ENCODE results near the gene KIAA1210. TPM values are rescaled to one million over a fixed set of nuclear protein-coding genes. Genes with fewer than 3 reads are reported as not detected.

KIAA1210 gene
- total and polyA plus RNA-seq, 4 donors = not detected

- Histone ChIP-seq H3K27ac (ENCODE audit: low read depth in 1 of 2, low read length in 2 of 2) (no peak overlapping the region), H3K4me3 (ENCODE audit: low read depth in 1 of 3, low read length in 3 of 3) (no peak overlapping the region), H3K27me3 (ENCODE audit: control insufficient read depth in 4 of 4, insufficient read depth in 4 of 4, low read length in 3 of 4) (peaks cover 0 to 4% (median 0%) of the 10 kb centered on the region in 4 donors), H3K9me3 (ENCODE audit: control insufficient read depth in 4 of 4, low read length in 3 of 4) (no peaks in the 10 kb centered on the region), H3K9ac (ENCODE audit: low read depth in 1 of 2, low read length in 2 of 2) (no peak overlapping the region), H3K4me1 (ENCODE audit: control insufficient read depth in 4 of 4, insufficient read depth in 4 of 4, low read length in 3 of 4) (no peaks in the 10 kb centered on the region), H3K36me3 (ENCODE audit: control insufficient read depth in 4 of 4, insufficient read depth in 3 of 4, low read depth in 1 of 4, low read length in 3 of 4) (no peaks in the 10 kb centered on the region)
- TF ChIP-seq NR2F2 (IDR thresholded peaks at IDR 0.05) (no peak), JUND (IDR thresholded peaks at IDR 0.05) (no peak), RAD21 (IDR thresholded peaks at IDR 0.05) (no peak), CTCF (IDR thresholded peaks at IDR 0.05; ENCODE audit: low read depth, low read length, missing input control) (no peak), YY1 (IDR thresholded peaks at IDR 0.05) (no peak), FOXA1 (IDR thresholded peaks at IDR 0.05) (no peak), FOXA2 (IDR thresholded peaks at IDR 0.05) (no peak), MAX (IDR thresholded peaks at IDR 0.05) (no peak), ATF3 (IDR thresholded peaks at IDR 0.05) (no peak), HNF4A (conservative IDR thresholded peaks at IDR 0.05) (no peak)
- TF ChIP-seq, protein P1, sequence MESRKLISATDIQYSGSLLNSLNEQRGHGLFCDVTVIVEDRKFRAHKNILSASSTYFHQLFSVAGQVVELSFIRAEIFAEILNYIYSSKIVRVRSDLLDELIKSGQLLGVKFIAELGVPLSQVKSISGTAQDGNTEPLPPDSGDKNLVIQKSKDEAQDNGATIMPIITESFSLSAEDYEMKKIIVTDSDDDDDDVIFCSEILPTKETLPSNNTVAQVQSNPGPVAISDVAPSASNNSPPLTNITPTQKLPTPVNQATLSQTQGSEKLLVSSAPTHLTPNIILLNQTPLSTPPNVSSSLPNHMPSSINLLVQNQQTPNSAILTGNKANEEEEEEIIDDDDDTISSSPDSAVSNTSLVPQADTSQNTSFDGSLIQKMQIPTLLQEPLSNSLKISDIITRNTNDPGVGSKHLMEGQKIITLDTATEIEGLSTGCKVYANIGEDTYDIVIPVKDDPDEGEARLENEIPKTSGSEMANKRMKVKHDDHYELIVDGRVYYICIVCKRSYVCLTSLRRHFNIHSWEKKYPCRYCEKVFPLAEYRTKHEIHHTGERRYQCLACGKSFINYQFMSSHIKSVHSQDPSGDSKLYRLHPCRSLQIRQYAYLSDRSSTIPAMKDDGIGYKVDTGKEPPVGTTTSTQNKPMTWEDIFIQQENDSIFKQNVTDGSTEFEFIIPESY (IDR thresholded peaks at IDR 0.05) = no peak
- DNase-seq (ENCODE audit: low spot score) = no peak
These were observed 21.8 kb downstream of the KIAA1210 start for GRCh38 chrX:119105826-119106225.

GRCh38 chrX:119101168-119101567 lies 26.4 kb downstream of the KIAA1210 start:
- no peak overlapping the region for H3K4me3 ChIP-seq (ENCODE audit: low read depth in 1 of 3, low read length in 3 of 3)
- no peak overlapping the region for H3K9ac ChIP-seq (ENCODE audit: low read depth in 1 of 2, low read length in 2 of 2)
- no peaks in the 10 kb centered on the region for H3K36me3 ChIP-seq (ENCODE audit: control insufficient read depth in 4 of 4, insufficient read depth in 3 of 4, low read depth in 1 of 4, low read length in 3 of 4)
- H3K27me3 ChIP-seq (ENCODE audit: control insufficient read depth in 4 of 4, insufficient read depth in 4 of 4, low read length in 3 of 4) = peaks cover 0 to 4% (median 0%) of the 10 kb centered on the region in 4 donors
- H3K27ac ChIP-seq (ENCODE audit: low read depth in 1 of 2, low read length in 2 of 2) = no peak overlapping the region
- H3K9me3 ChIP-seq (ENCODE audit: control insufficient read depth in 4 of 4, low read length in 3 of 4) = no peaks in the 10 kb centered on the region
- TF ChIP-seq ATF3 (IDR thresholded peaks at IDR 0.05) = no peak
- TF ChIP-seq SP1 (IDR thresholded peaks at IDR 0.05) = no peak
- no peak for TF ChIP-seq RXRA (IDR thresholded peaks at IDR 0.05)
- TF ChIP-seq MAX (IDR thresholded peaks at IDR 0.05) = no peak
- TF ChIP-seq EGR1 (IDR thresholded peaks at IDR 0.05; ENCODE audit: low read depth in 2 of 2) = no peak
- TF ChIP-seq HNF4A (conservative IDR thresholded peaks at IDR 0.05) = no peak
- TF ChIP-seq, protein P1 (IDR thresholded peaks at IDR 0.05) = no peak
- 92% methylated on average over 1 of the region's 1 CpG for WGBS
- no peak for DNase-seq (ENCODE audit: low spot score)
- H3K4me1 ChIP-seq (ENCODE audit: control insufficient read depth in 4 of 4, insufficient read depth in 4 of 4, low read length in 3 of 4) = no peaks in the 10 kb centered on the region
